Fibroblast of lung (primary cell): ENCODE data around the gene ATG13. TPM values are rescaled to one million over a fixed set of nuclear protein-coding genes. Genes with fewer than 3 reads are reported as not detected.
A peak's percentile ranks its signal among the peaks of the same experiment; 100 is the strongest.

Experiments used
- DNase-seq, 2 donors: peaks; one replicate each; pipeline versions ENCODE4 v3.0.0 to v3.0.0-alpha.2; 2010; ENCODE audit warnings: low read depth in 2 of 2
- H2AFZ ChIP-seq: 2 replicates; pipeline ENCODE4 v1.5.1; 2012; ENCODE audit warnings: low read length, control low read depth, inconsistent platforms
- H3K27ac ChIP-seq: 2 replicates; pipeline ENCODE4 v1.5.1; 2011; ENCODE audit warnings: low read length, control low read depth; ENCODE audit not compliant: insufficient read depth
- H3K27me3 ChIP-seq: 2 replicates; pipeline ENCODE4 v1.5.1; 2011; ENCODE audit warnings: mild to moderate bottlenecking, low read length; ENCODE audit not compliant: control insufficient read depth, insufficient read depth
- H3K36me3 ChIP-seq: 2 replicates; pipeline ENCODE4 v1.5.1; 2011; ENCODE audit warnings: low read length; ENCODE audit not compliant: control insufficient read depth, insufficient read depth
- H3K4me1 ChIP-seq: 2 replicates; pipeline ENCODE4 v1.5.1; 2011; ENCODE audit warnings: low read length; ENCODE audit not compliant: control insufficient read depth, insufficient read depth; ENCODE audit errors: extremely low read depth
- H3K4me2 ChIP-seq: 2 replicates; pipeline ENCODE4 v1.5.1; 2011; ENCODE audit warnings: low read length, control low read depth; ENCODE audit not compliant: insufficient read depth; ENCODE audit errors: extremely low read depth
- H3K4me3 ChIP-seq, 4 experiments: fragments of 200-600 bp in 1 of 4; sonication (generic) in 1 of 4; replicated peaks in 1 of 4; 2 replicates each; pipeline ENCODE4 v1.5.1; 2011 to 2016; ENCODE audit warnings: low read length in 4 of 4, low read depth in 3 of 4, mild to moderate bottlenecking in 3 of 4, control low read depth in 2 of 4, inconsistent platforms in 1 of 4, mixed read lengths in 1 of 4; ENCODE audit not compliant: insufficient read depth in 1 of 4; ENCODE audit errors: control extremely low read depth in 1 of 4
- H3K79me2 ChIP-seq: 2 replicates; pipeline ENCODE4 v1.5.1; 2012; ENCODE audit warnings: mild to moderate bottlenecking, low read length, inconsistent platforms; ENCODE audit not compliant: control insufficient read depth, insufficient read depth
- H3K9ac ChIP-seq: 2 replicates; pipeline ENCODE4 v1.5.1; 2011; ENCODE audit warnings: mild to moderate bottlenecking, low read length, control low read depth; ENCODE audit not compliant: insufficient read depth
- H3K9me3 ChIP-seq: 2 replicates; pipeline ENCODE4 v1.5.1; 2012; ENCODE audit warnings: low read depth, low read length; ENCODE audit not compliant: control insufficient read depth, insufficient read depth
- H4K20me1 ChIP-seq: 2 replicates; pipeline ENCODE4 v1.5.1; 2011; ENCODE audit warnings: low read length; ENCODE audit not compliant: control insufficient read depth, insufficient read depth; ENCODE audit errors: extremely low read depth
- EZH2 ChIP-seq: IDR thresholded peaks from 2 replicates; pipeline ENCODE4 v1.5.1; 2012; ENCODE audit warnings: low read length, control low read depth, mild to moderate bottlenecking; ENCODE audit errors: missing control alignments
- polyA plus RNA-seq, 2 donors: library from polyadenylated mRNA; depleted of rRNA in 1 of 2; stranded (reverse) in 1 of 2; unstranded in 1 of 2; fragments of >200 nt; gene quantifications; 2 replicates each; pipeline ENCODE4 v1.2.1, GENCODE V29; 2011 to 2012; ENCODE audit warnings: missing spikeins in 1 of 2
- total RNA-seq: library from RNA; depleted of rRNA; stranded (reverse); fragments of >200 nt; gene quantifications from 2 replicates; pipeline ENCODE4 v1.2.1, GENCODE V29; 2014
- TF ChIP-seq, protein P1 (sequence below), 2 donors: IDR thresholded peaks in 1 of 2; conservative IDR thresholded peaks in 1 of 2; 1 replicate in 1 of 2; 2 replicates in 1 of 2; pipeline ENCODE4 v1.5.1; 2011 to 2012; ENCODE audit warnings: low read length in 2 of 2, control low read depth in 1 of 2, inconsistent platforms in 1 of 2, low read depth in 1 of 2, mild to moderate bottlenecking in 1 of 2

The ATG13 gene
- total and polyA plus RNA-seq, 2 donors (not counting 1 experiment from before 2014, with no cell fraction given) = 44.9 to 67.4 TPM

DNA sequence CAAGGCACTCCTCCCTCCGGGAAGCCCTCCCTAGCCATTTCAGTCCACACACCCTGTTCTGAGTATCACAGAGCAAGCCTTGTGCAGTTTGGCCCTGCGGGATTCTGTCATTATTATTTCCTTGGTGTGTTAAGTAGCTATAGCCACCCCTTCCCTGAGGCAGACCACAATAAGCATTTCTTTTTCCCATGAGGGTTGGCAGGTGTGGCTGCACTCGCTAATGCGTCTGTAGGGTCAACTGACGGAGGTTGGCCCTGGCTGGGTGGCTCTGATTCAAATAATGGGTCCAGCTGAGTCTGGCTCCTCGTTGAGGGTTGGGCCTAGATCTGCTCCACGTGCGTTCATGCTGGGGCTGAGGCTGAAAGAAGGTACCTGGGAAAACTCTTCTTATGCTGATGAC, 106.7 kb downstream of the ATG13 start:
- Histone ChIP-seq H3K27ac (no peak overlapping the region), H2AFZ (no peak overlapping the region), H3K36me3 (no peaks in the 10 kb centered on the region), H3K27me3 (no peaks in the 10 kb centered on the region), H3K79me2 (no peaks in the 10 kb centered on the region), H4K20me1 (no peaks in the 10 kb centered on the region), H3K4me3 (no peak overlapping the region), H3K4me2 (no peak overlapping the region), H3K9me3 (no peaks in the 10 kb centered on the region), H3K9ac (no peak overlapping the region), H3K4me1 (no peaks in the 10 kb centered on the region)
- TF ChIP-seq, protein P1, sequence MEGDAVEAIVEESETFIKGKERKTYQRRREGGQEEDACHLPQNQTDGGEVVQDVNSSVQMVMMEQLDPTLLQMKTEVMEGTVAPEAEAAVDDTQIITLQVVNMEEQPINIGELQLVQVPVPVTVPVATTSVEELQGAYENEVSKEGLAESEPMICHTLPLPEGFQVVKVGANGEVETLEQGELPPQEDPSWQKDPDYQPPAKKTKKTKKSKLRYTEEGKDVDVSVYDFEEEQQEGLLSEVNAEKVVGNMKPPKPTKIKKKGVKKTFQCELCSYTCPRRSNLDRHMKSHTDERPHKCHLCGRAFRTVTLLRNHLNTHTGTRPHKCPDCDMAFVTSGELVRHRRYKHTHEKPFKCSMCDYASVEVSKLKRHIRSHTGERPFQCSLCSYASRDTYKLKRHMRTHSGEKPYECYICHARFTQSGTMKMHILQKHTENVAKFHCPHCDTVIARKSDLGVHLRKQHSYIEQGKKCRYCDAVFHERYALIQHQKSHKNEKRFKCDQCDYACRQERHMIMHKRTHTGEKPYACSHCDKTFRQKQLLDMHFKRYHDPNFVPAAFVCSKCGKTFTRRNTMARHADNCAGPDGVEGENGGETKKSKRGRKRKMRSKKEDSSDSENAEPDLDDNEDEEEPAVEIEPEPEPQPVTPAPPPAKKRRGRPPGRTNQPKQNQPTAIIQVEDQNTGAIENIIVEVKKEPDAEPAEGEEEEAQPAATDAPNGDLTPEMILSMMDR (conservative IDR thresholded peaks at IDR 0.05 in 1 of 2, IDR thresholded peaks at IDR 0.05 in 1 of 2; ENCODE audit: low read depth in 1 of 2, low read length in 2 of 2) = no peak
- no peak for TF ChIP-seq EZH2
- DNase-seq = peak in 1 of 2 donors; percentile 17

Other genes starting within 250 kb of the ATG13 start
- gene MDK, start 235.9 kb upstream of the ATG13 start, total RNA-seq = 44.6 and 93.2 TPM in 2 replicates
- gene MDK, start 235.9 kb upstream of the ATG13 start, polyA plus RNA-seq = 131 and 169 TPM in 2 replicates
- gene CHRM4, start 225.8 kb upstream of the ATG13 start, total RNA-seq = under 0.01 TPM in 1 of 2 replicates, not detected in the other
- 0.03 and 0.05 TPM in 2 replicates for gene CHRM4, start 225.8 kb upstream of the ATG13 start, polyA plus RNA-seq
- 16.4 and 23.3 TPM in 2 replicates for gene AMBRA1, start 23.5 kb upstream of the ATG13 start, total RNA-seq
- gene AMBRA1, start 23.5 kb upstream of the ATG13 start, polyA plus RNA-seq = 8.3 and 13.9 TPM in 2 replicates
- gene HARBI1, start 326 bp upstream of the ATG13 start, total RNA-seq = 6.4 and 7.6 TPM in 2 replicates
- 4.9 TPM in 2 replicates for gene HARBI1, start 326 bp upstream of the ATG13 start, polyA plus RNA-seq
- gene ARHGAP1, start 83.1 kb downstream of the ATG13 start, total RNA-seq = 28.8 and 38.0 TPM in 2 replicates
- 34.4 and 41.0 TPM in 2 replicates for gene ARHGAP1, start 83.1 kb downstream of the ATG13 start, polyA plus RNA-seq
- 6.9 and 7.9 TPM in 2 replicates for gene ZNF408, start 83.5 kb downstream of the ATG13 start, total RNA-seq
- 4.2 and 5.9 TPM in 2 replicates for gene ZNF408, start 83.5 kb downstream of the ATG13 start, polyA plus RNA-seq
- not detected in 2 replicates for gene F2, start 101.7 kb downstream of the ATG13 start, total RNA-seq
- gene F2, start 101.7 kb downstream of the ATG13 start, polyA plus RNA-seq = not detected in 2 replicates
- 61.4 and 111 TPM in 2 replicates for gene CKAP5, start 228.7 kb downstream of the ATG13 start, total RNA-seq
- 64.7 and 91.9 TPM in 2 replicates for gene CKAP5, start 228.7 kb downstream of the ATG13 start, polyA plus RNA-seq